NCI-H748 (cell line): ENCODE results near the gene UBE2G2.
"Not testable (repeated sequence)": the region's sequence is repeated elsewhere in the genome, so short reads cannot be mapped to it uniquely, and the experiment has no call there.

Experiments
- DNase-seq: peaks from one replicate; lab custom pipeline; 2025; ENCODE audit not compliant: unreplicated experiment; lab: John Stamatoyannopoulos, UW

UBE2G2 gene

GRCh38 chr21:44836666-44837471, 35.2 kb upstream of the UBE2G2 start:
- DNase-seq: no peak

- no peak for DNase-seq
These were observed 34.7 kb upstream of the UBE2G2 start for GRCh38 chr21:44836349-44836665.

- no peak for DNase-seq
These were observed 34.0 kb upstream of the UBE2G2 start for GRCh38 chr21:44835647-44835973.

- no peak for DNase-seq
These were observed 33.5 kb upstream of the UBE2G2 start for GRCh38 chr21:44834951-44835646.

GRCh38 chr21:44834231-44834950, 32.8 kb upstream of the UBE2G2 start:
- no peak for DNase-seq

- no peak for DNase-seq
These were observed 32.0 kb upstream of the UBE2G2 start for GRCh38 chr21:44833663-44834062.

GRCh38 chr21:44832516-44833255, 31.1 kb upstream of the UBE2G2 start:
- DNase-seq: not testable (repeated sequence)

- DNase-seq: no peak
These were observed 29.7 kb upstream of the UBE2G2 start for GRCh38 chr21:44831227-44831860.

- DNase-seq: no peak
These were observed 28.0 kb upstream of the UBE2G2 start for GRCh38 chr21:44829507-44830092.

DNA sequence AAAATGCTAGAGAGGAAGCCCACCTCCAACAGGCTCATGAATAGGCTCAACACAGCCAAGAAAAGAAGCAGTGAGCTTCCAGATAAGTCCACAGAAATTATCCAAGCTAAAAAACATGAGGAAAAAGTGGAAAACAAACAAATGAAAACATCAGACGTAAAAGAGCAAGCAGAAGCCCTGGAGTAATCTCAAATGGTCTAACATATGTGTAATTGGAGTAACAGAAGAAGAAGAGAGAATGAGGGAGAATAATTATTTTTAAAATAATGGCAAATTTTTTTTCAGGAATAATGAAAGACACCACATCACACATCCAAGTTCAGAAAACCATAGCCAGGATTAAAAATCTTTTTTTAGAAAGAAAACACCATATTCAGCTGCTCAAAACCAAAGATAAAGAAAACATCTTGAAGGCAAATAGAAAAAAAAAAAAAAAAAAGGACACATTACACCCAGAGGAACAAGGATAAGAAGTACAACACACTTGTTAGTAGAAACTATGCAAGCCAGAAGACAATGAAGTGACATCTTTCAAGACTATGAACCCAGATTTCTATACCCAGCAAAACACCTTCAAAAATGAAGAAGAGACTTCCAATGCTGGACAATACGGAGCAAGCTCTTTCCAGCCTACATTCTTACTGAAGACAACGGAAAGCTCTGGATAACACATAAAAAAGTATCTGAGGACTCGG, 26.9 kb upstream of the UBE2G2 start:
- no peak for DNase-seq

DNA sequence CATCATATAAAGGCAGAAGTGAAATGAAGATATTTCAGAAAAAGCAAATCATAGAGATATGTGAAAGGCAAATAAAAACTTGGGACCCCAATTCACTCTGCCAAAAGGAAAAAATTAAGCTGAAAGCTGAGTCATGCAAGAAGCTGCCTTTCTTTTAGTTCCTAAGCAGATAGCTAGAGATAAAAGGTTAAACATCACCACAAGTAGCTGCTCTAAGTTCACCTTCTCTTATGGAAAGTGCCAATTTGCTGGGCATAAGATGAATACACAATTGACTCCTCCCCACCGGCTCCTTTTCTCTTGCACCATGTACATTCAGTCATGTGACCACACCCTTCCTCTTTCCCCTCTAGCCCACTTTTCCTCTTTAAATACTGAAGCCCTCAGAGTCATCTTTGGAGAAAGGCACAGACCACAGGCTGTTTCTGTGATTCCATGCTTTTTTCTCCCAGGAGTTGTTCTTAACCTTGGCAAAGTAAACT, 21.6 kb upstream of the UBE2G2 start:
- DNase-seq: no peak

DNA sequence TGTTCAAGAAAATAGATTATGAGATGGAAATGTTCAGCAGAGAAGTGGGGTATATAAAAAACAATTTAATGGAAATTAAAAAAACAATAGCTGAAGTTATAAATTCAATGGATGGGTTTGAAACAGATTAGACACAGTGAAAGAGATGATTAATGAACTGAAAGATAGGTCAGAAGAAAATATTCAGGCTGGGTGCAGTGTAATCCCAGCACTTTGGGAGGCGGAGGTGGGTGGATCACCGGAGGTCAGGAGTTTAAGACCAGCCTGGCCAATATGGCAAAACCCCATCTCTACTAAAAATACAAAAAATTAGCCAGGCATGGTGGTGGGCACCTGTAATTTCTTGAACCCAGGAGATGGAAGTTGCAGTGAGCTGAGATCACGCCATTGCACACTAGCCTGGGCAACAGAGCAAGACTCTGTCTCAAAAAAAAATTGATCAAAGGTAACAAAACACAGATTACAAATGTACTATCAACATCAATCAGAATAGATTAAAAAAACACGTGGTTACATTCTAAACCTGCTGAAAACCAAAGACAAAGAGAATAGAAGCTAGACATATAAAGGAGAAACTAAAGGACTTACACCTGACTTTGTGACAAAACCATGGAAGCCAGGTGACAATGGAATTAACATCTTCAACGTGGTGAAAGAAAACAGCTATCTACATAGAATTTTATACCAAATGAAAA, 21.0 kb upstream of the UBE2G2 start:
- no peak for DNase-seq

DNA sequence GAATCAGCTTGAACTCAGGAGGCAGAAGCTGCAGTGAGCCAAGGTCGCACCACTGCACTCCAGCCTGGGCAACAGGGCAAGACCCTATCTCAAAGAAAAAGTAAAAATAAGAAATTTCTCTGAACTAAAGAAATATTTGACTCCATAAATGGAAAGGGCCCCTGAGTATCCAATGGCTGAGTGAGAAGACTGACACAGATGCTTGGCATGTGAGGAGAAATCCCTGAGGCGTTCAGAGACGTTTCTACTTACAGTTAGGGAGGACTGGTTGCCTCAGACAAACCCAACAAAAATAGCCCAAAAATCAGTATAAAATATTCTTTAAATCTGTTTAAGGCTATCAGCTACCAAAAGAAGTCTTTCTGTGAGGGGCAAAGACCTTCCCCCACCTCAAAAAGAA, 19.2 kb upstream of the UBE2G2 start:
- DNase-seq: no peak

- DNase-seq: no peak
These were observed 17.9 kb upstream of the UBE2G2 start for GRCh38 chr21:44819283-44820243.

DNA sequence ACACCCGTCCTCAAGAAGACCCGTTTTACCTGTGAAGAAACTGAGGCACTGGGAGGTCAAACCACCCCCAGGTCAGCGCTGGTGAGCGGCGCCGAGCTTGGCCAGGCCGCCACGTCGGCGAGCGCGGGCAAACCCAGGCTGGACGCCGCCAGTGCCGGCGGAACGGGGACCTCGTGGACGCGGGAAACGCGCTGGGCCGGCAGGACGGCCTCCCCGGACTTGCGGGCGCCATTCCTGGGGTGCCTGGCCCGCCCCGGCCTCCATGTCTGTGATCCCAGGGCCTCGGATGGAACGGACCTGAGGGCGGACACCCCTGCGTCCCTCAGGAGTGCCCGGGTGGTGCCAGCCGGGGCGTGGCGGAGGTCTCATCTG, 17.0 kb upstream of the UBE2G2 start:
- no peak for DNase-seq

GRCh38 chr21:44817914-44818639, 16.5 kb upstream of the UBE2G2 start, which contains the start of gene SUMO3:
Gene SUMO3, minus strand, starts transcription at chr21:44818062. Its CDS starts 94 bp downstream, at chr21:44817968.
- peak; percentile 77 for DNase-seq

GRCh38 chr21:44817506-44817880, 15.9 kb upstream of the UBE2G2 start:
- DNase-seq: peak; percentile 85
